Activated T-helper 1 cell treated with Interleukin-2 at 50 U/mL for 16 hours (primary cell): ENCODE measurements around the gene NPHS1.

Source experiments
- DNase-seq: peaks from one replicate; pipeline ENCODE4 v3.0.0-alpha.2; 2020; ENCODE audit warnings: low read depth

Gene NPHS1

GRCh38 chr19:35787227-35787799 is 65.0 kb downstream of the NPHS1 start:
- no peak for DNase-seq

GRCh38 chr19:35786299-35787160 is 65.8 kb downstream of the NPHS1 start:
- no peak for DNase-seq

- DNase-seq: no peak
Observed at GRCh38 chr19:35785339-35785627, 67.0 kb downstream of the NPHS1 start.

- DNase-seq: no peak
Observed at GRCh38 chr19:35784503-35785338, 67.6 kb downstream of the NPHS1 start.

GRCh38 chr19:35783469-35784434 is 68.6 kb downstream of the NPHS1 start:
- no peak for DNase-seq

- DNase-seq: no peak
Observed at GRCh38 chr19:35782589-35782988, 69.7 kb downstream of the NPHS1 start.

GRCh38 chr19:35781650-35782049 is 70.7 kb downstream of the NPHS1 start:
- no peak for DNase-seq

- no peak for DNase-seq
Observed at GRCh38 chr19:35780717-35781116, 71.6 kb downstream of the NPHS1 start.

GRCh38 chr19:35780058-35780457 is 72.2 kb downstream of the NPHS1 start:
- no peak for DNase-seq

- no peak for DNase-seq
Observed at GRCh38 chr19:35779033-35779432, 73.3 kb downstream of the NPHS1 start.

GRCh38 chr19:35777961-35778360 is 74.3 kb downstream of the NPHS1 start:
- no peak for DNase-seq

GRCh38 chr19:35777086-35777841 is 75.0 kb downstream of the NPHS1 start:
- no peak for DNase-seq

GRCh38 chr19:35776102-35776788 is 76.1 kb downstream of the NPHS1 start:
- DNase-seq: no peak
